D721Med (cell line): ENCODE measurements around the gene PRKAB1.

ENCODE experiments used
- DNase-seq: peaks from one replicate; pipeline ENCODE4 v3.0.0; 2011; ENCODE audit warnings: low spot score; ENCODE audit not compliant: insufficient read length
- FAIRE-seq: peaks from 2 replicates; lab custom pipeline; 2011; peaks lifted over from hg19 to GRCh38; lab: Jason Lieb, UNC
- CTCF ChIP-seq: IDR thresholded peaks from 2 replicates; pipeline ENCODE4 v1.5.1; 2012; ENCODE audit warnings: mild to moderate bottlenecking, control low read depth; ENCODE audit not compliant: insufficient read depth; ENCODE audit errors: missing control alignments

The PRKAB1 gene

GRCh38 chr12:119692410-119692809 lies 24.5 kb downstream of the PRKAB1 start:
- FAIRE-seq (no peak), DNase-seq (no peak)
- no peak for TF ChIP-seq CTCF

GRCh38 chr12:119692997-119693396 lies 25.1 kb downstream of the PRKAB1 start:
- no peak for DNase-seq
- no peak for TF ChIP-seq CTCF
- FAIRE-seq: no peak

- FAIRE-seq (no peak), DNase-seq (no peak)
- no peak for TF ChIP-seq CTCF
Measured at GRCh38 chr12:119693511-119693910, 25.6 kb downstream of the PRKAB1 start.

DNA sequence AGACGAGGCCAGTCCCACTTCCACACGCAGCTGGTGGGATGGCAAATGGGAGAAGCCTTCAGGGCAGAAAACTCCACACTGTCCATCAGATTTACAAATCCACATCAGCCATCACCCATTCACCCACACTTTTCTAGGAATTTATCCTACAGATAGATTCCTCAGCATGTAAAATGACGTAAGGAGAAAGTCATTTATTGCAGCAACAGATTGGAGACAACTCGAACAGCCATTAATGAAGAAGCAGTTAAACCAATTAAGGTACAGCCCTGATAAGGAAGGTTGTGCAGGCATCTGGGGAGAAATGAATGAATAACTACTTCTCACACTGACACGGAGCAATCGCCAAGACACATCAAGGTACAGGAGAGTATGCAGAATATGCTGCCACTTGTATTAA lies 26.2 kb downstream of the PRKAB1 start:
- DNase-seq: no peak
- no peak for TF ChIP-seq CTCF
- no peak for FAIRE-seq

DNA sequence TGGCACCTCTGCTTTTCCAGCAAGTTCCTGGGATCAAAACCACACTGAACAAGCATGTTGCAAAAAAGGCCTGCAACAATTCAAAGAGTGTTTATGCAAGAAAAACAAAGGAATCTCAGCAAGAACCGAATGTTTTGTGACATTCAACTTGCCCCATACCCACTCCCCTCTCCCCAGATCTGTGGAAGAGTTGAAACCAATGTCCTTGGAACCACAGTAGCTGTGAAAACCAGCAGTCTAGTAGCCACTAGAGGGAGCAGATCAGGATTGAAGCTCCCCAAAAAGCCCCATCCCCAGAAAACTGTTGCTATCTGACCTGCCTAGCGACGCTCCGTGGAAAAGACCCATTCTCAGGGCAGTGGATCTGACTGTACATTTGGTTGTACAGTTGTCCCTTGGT lies 27.1 kb downstream of the PRKAB1 start:
- DNase-seq: no peak
- TF ChIP-seq CTCF: peak; percentile 39
- no peak for FAIRE-seq

- TF ChIP-seq CTCF: no peak
- DNase-seq (no peak), FAIRE-seq (no peak)
Measured at GRCh38 chr12:119696943-119697342, 29.0 kb downstream of the PRKAB1 start.

- no peak for FAIRE-seq
- TF ChIP-seq CTCF: no peak
- no peak for DNase-seq
Measured at GRCh38 chr12:119699199-119699760, 31.3 kb downstream of the PRKAB1 start.
